Breast epithelium (tissue), 3 donors: ENCODE results near the gene HIPK2.

Experiments used
- CTCF ChIP-seq, 3 donors: fragments of 450-650 bp; IDR thresholded peaks; one replicate each; pipeline ENCODE4 v1.5.1; 2016 to 2017; ENCODE audit warnings: antibody characterized with exemption in 3 of 3, mild to moderate bottlenecking in 3 of 3, moderate library complexity in 3 of 3
- POLR2A ChIP-seq: fragments of 450-650 bp; IDR thresholded peaks from one replicate; pipeline ENCODE4 v1.6.1; 2016; ENCODE audit warnings: antibody characterized with exemption, mild to moderate bottlenecking, moderate library complexity
- POLR2AphosphoS5 ChIP-seq, 3 donors: sonication (generic); formaldehyde crosslinking; IDR thresholded peaks; one replicate each; pipeline ENCODE4 v1.6.1; 2017; ENCODE audit warnings: antibody characterized with exemption in 3 of 3

- TF ChIP-seq POLR2A (no peak), CTCF (IDR thresholded peaks at IDR 0.05) (no peak), POLR2AphosphoS5 (IDR thresholded peaks at IDR 0.05) (no peak)
Measured at GRCh38 chr7:139722604-139723003, 55.2 kb downstream of the HIPK2 start.
